H9 (cell line): ENCODE data around the gene BIRC3. TPM values are rescaled to one million over a fixed set of nuclear protein-coding genes. Genes with fewer than 3 reads are reported as not detected.

Experiments used
- DNase-seq: peaks from one replicate; pipeline ENCODE4 v3.0.0-alpha.2; 2017
- H2AFZ ChIP-seq: one replicate; pipeline ENCODE4 v1.6.1; 2013; ENCODE audit warnings: mild to moderate bottlenecking, low read length, control low read depth, moderate library complexity
- H2AK5ac ChIP-seq: 2 replicates; pipeline ENCODE4 v1.6.1; 2013; ENCODE audit warnings: low read length, control low read depth, mixed read lengths; ENCODE audit not compliant: insufficient read length
- H2BK120ac ChIP-seq: one replicate; pipeline ENCODE4 v1.6.1; 2013; ENCODE audit warnings: low read depth, mild to moderate bottlenecking, low read length, control low read depth, inconsistent platforms; ENCODE audit not compliant: poor library complexity, severe bottlenecking
- H2BK12ac ChIP-seq: 2 replicates; pipeline ENCODE4 v1.6.1; 2013; ENCODE audit warnings: low read length, control low read depth, mixed read lengths, low read depth; ENCODE audit not compliant: insufficient read length
- H2BK15ac ChIP-seq: 2 replicates; pipeline ENCODE4 v1.6.1; 2013; ENCODE audit warnings: low read depth, low read length, control low read depth
- H2BK20ac ChIP-seq: one replicate; pipeline ENCODE4 v1.6.1; 2013; ENCODE audit warnings: low read depth, mild to moderate bottlenecking, low read length, control low read depth, inconsistent platforms; ENCODE audit not compliant: poor library complexity, severe bottlenecking
- H2BK5ac ChIP-seq: 2 replicates; pipeline ENCODE4 v1.6.1; 2013; ENCODE audit warnings: low read length, control low read depth, mixed read lengths; ENCODE audit not compliant: insufficient read length
- H3K14ac ChIP-seq: 2 replicates; pipeline ENCODE4 v1.6.1; 2013; ENCODE audit warnings: low read length, control low read depth; ENCODE audit not compliant: insufficient read depth
- H3K18ac ChIP-seq: 2 replicates; pipeline ENCODE4 v1.6.1; 2013; ENCODE audit warnings: low read depth, mild to moderate bottlenecking, mixed read lengths, low read length, control low read depth; ENCODE audit not compliant: insufficient read length
- H3K23ac ChIP-seq: 2 replicates; pipeline ENCODE4 v1.6.1; 2013; ENCODE audit warnings: low read length, control low read depth, mixed read lengths, low read depth; ENCODE audit not compliant: insufficient read length
- H3K23me2 ChIP-seq: 2 replicates; pipeline ENCODE4 v1.6.1; 2013; ENCODE audit warnings: low read depth, mild to moderate bottlenecking, mixed read lengths, low read length, control low read depth; ENCODE audit not compliant: insufficient read length, poor library complexity, severe bottlenecking
- H3K27ac ChIP-seq: 2 replicates; pipeline ENCODE4 v1.5.1; 2013; ENCODE audit warnings: low read length, control low read depth, mixed read lengths, low read depth; ENCODE audit not compliant: insufficient read length
- H3K27me3 ChIP-seq: 2 replicates; pipeline ENCODE4 v1.6.1; 2013; ENCODE audit warnings: low read length, control low read depth, inconsistent platforms; ENCODE audit not compliant: insufficient read depth
- H3K4ac ChIP-seq: 2 replicates; pipeline ENCODE4 v1.6.1; 2013; ENCODE audit warnings: low read depth, mild to moderate bottlenecking, control low read depth, inconsistent platforms, low read length, moderate library complexity
- H3K4me1 ChIP-seq: 2 replicates; pipeline ENCODE4 v1.6.1; 2013; ENCODE audit warnings: low read length, control low read depth, inconsistent platforms; ENCODE audit not compliant: insufficient read depth
- H3K4me2 ChIP-seq: 2 replicates; pipeline ENCODE4 v1.6.1; 2013; ENCODE audit warnings: low read length, control low read depth, mixed read lengths; ENCODE audit not compliant: insufficient read length, insufficient read depth
- H3K56ac ChIP-seq: 2 replicates; pipeline ENCODE4 v1.6.1; 2013; ENCODE audit warnings: low read depth, mild to moderate bottlenecking, mixed read lengths, low read length, control low read depth; ENCODE audit not compliant: insufficient read length
- H3K79me1 ChIP-seq: 2 replicates; pipeline ENCODE4 v1.6.1; 2013; ENCODE audit warnings: low read depth, mild to moderate bottlenecking, moderate library complexity, low read length, control low read depth, inconsistent platforms; ENCODE audit not compliant: insufficient read depth, poor library complexity, severe bottlenecking
- H3K79me2 ChIP-seq: 2 replicates; pipeline ENCODE4 v1.6.1; 2013; ENCODE audit warnings: low read length, control low read depth, inconsistent platforms; ENCODE audit not compliant: insufficient read depth
- H3K9ac ChIP-seq: 2 replicates; pipeline ENCODE4 v1.6.1; 2013; ENCODE audit warnings: low read length, control low read depth, mixed read lengths; ENCODE audit not compliant: insufficient read length; ENCODE audit errors: extremely low read depth
- H3K9me3 ChIP-seq: one replicate; pipeline ENCODE4 v1.6.1; 2013; ENCODE audit warnings: low read depth, low read length, inconsistent platforms; ENCODE audit not compliant: control insufficient read depth
- H3T11ph ChIP-seq: one replicate; pipeline ENCODE4 v1.6.1; 2013; ENCODE audit warnings: mild to moderate bottlenecking, low read length, control low read depth, inconsistent platforms
- H4K20me1 ChIP-seq: one replicate; pipeline ENCODE4 v1.6.1; 2013; ENCODE audit not compliant: control insufficient read depth, insufficient read length, insufficient read depth
- H4K5ac ChIP-seq: 2 replicates; pipeline ENCODE4 v1.6.1; 2013; ENCODE audit warnings: low read depth, mild to moderate bottlenecking, mixed read lengths, low read length, control low read depth; ENCODE audit not compliant: insufficient read length
- H4K8ac ChIP-seq: replicated peaks from 2 replicates; pipeline ENCODE4 v1.6.1; 2013; ENCODE audit warnings: low read length, control low read depth, mixed read lengths, low read depth; ENCODE audit not compliant: insufficient read length
- H4K91ac ChIP-seq: 2 replicates; pipeline ENCODE4 v1.6.1; 2013; ENCODE audit warnings: low read depth, mild to moderate bottlenecking, moderate library complexity, mixed read lengths, low read length, control low read depth; ENCODE audit not compliant: insufficient read length
- H3K27ac Mint-ChIP-seq, 3 experiments: 2 replicates in 2 of 3; 3 replicates in 1 of 3; pipeline ENCODE4 v1.8.0; 2020 to 2021; ENCODE audit warnings: mixed read lengths in 3 of 3, mild to moderate bottlenecking in 1 of 3, moderate library complexity in 1 of 3
- H3K27me3 Mint-ChIP-seq: 2 replicates; pipeline ENCODE4 v1.8.0; 2021; ENCODE audit warnings: low read depth, mild to moderate bottlenecking, moderate library complexity, mixed read lengths
- H3K36me3 Mint-ChIP-seq, 3 experiments: 2 replicates in 2 of 3; 3 replicates in 1 of 3; pipeline ENCODE4 v1.8.0; 2020 to 2021; ENCODE audit warnings: low read depth in 3 of 3, mixed read lengths in 3 of 3; ENCODE audit not compliant: insufficient read depth in 1 of 3
- H3K4me1 Mint-ChIP-seq, 2 experiments: 2 replicates each; pipeline ENCODE4 v1.8.0; 2020; ENCODE audit warnings: mixed read lengths in 2 of 2
- H3K4me3 Mint-ChIP-seq, 2 experiments: 2 replicates in 1 of 2; 3 replicates in 1 of 2; pipeline ENCODE4 v1.8.0; 2020 to 2021; ENCODE audit warnings: mild to moderate bottlenecking in 2 of 2, mixed read lengths in 2 of 2, moderate library complexity in 1 of 2
- H3K9me3 Mint-ChIP-seq, 2 experiments: 2 replicates in 1 of 2; 3 replicates in 1 of 2; pipeline ENCODE4 v1.8.0; 2020; ENCODE audit warnings: mild to moderate bottlenecking in 2 of 2, mixed read lengths in 2 of 2, moderate library complexity in 1 of 2
- CTCF ChIP-seq: fragments of 200-600 bp; sonication (generic); conservative IDR thresholded peaks from 3 replicates; pipeline ENCODE4 v1.8.0; 2021; ENCODE audit warnings: antibody characterized with exemption, mild to moderate bottlenecking
- WGBS: extraction: QIAGEN DNeasy Blood & Tissue Kit; methylation state at CpG from one replicate; pipeline ENCODE4 v1.1.7; 2013; ENCODE audit warnings: missing lambda C conversion rate, low lambda C conversion rate, mixed read lengths; ENCODE audit not compliant: insufficient read length; ENCODE audit errors: extremely low coverage; 5-methylcytosine and 5-hydroxymethylcytosine counted together
- total RNA-seq: library from RNA; stranded (reverse); gene quantifications from 2 replicates; pipeline ENCODE4 v1.2.1, GENCODE V29; 2021

Gene BIRC3
- total RNA-seq, 1 experiment from 2014 or later, result 0.04 TPM

GRCh38 chr11:102322560-102322959 lies 5.3 kb downstream of the BIRC3 start:
- H3K4me1 Mint-ChIP-seq, result peaks cover 2% of the 10 kb centered on the region in 2 experiments; a peak in 2 of 4 replicates

More at GRCh38 chr11:102322560-102322959, 5.3 kb downstream of the BIRC3 start:
- H3K79me2 ChIP-seq, result no peaks in the 10 kb centered on the region
- no peak overlapping the region for H3K4me2 ChIP-seq
- H3K9ac ChIP-seq, result no peak overlapping the region
- no peak overlapping the region for H2BK5ac ChIP-seq
- H3T11ph ChIP-seq, result no peak overlapping the region
- no peak for DNase-seq
- no peak overlapping the region for H3K23ac ChIP-seq
- no peak for TF ChIP-seq CTCF
- H4K5ac ChIP-seq, result no peak overlapping the region
- no peak overlapping the region for H3K27ac ChIP-seq
- Mint-ChIP-seq H3K9me3 (no peaks in the 10 kb centered on the region), H3K27ac (no peak overlapping the region), H3K4me3 (no peak overlapping the region), H3K36me3 (no peaks in the 10 kb centered on the region), H3K27me3 (peaks cover 17% of the 10 kb centered on the region)
- peaks cover 3% of the 10 kb centered on the region for H3K23me2 ChIP-seq
- H2AK5ac ChIP-seq, result no peak overlapping the region
- H3K4me1 ChIP-seq, result no peaks in the 10 kb centered on the region
- H2AFZ ChIP-seq, result no peak overlapping the region
- H3K14ac ChIP-seq, result no peak overlapping the region
- H2BK120ac ChIP-seq, result no peak overlapping the region
- no peak overlapping the region for H2BK12ac ChIP-seq
- H4K20me1 ChIP-seq, result no peaks in the 10 kb centered on the region
- H3K79me1 ChIP-seq, result no peaks in the 10 kb centered on the region
- no peak overlapping the region for H4K8ac ChIP-seq
- no peak overlapping the region for H4K91ac ChIP-seq
- no peaks in the 10 kb centered on the region for H3K9me3 ChIP-seq
- H2BK15ac ChIP-seq, result no peak overlapping the region
- H2BK20ac ChIP-seq, result no peak overlapping the region
- WGBS, result no CpG with 5 or more reads among the region's 2 CpGs
- H3K18ac ChIP-seq, result no peak overlapping the region
- H3K4ac ChIP-seq, result no peak overlapping the region
- no peaks in the 10 kb centered on the region; the same call in 1 of the 2 replicates for H3K27me3 ChIP-seq
- no peak overlapping the region for H3K56ac ChIP-seq
